Peyer's patch (tissue), 4 donors: ENCODE data around the gene TRUB1.

Experiments used
- CTCF ChIP-seq, 6 experiments: fragments of 450-650 bp in 4 of 6; fragments of 200-600 bp in 2 of 6; sonication (generic) in 1 of 6; IDR thresholded peaks; one replicate each; pipeline ENCODE4 v1.5.1; 2017 to 2019; ENCODE audit warnings: antibody characterized with exemption in 6 of 6, mild to moderate bottlenecking in 3 of 6, moderate library complexity in 1 of 6
- POLR2A ChIP-seq, 2 donors: fragments of 450-650 bp; IDR thresholded peaks; one replicate each; pipeline ENCODE4 v1.5.1; 2017; ENCODE audit warnings: antibody characterized with exemption in 2 of 2, mild to moderate bottlenecking in 2 of 2, moderate library complexity in 2 of 2

GRCh38 chr10:114973997-114974396, 36.0 kb downstream of the TRUB1 start:
- TF ChIP-seq CTCF (IDR thresholded peaks at IDR 0.05), result no peak
- no peak for TF ChIP-seq POLR2A (IDR thresholded peaks at IDR 0.05)
